Activated naive CD8-positive, alpha-beta T cell treated with anti-CD3 and anti-CD28 coated beads, Interleukin-2, amount 10 ng/mL, durations not matched to agents 7 days and 5 days (primary cell): ENCODE results near the gene TAGLN3. TPM values are rescaled to one million over a fixed set of nuclear protein-coding genes. Genes with fewer than 3 reads are reported as not detected.

ENCODE experiments used
- ATAC-seq: fragments of 150-1000 bp; cut with Tn5 transposase; one replicate; pipeline ENCODE4 v1.10.0; 2021; ENCODE audit warnings: low read depth, moderate library complexity
- POLR2A ChIA-PET: fragments of 350-600 bp; sonication (Branson Sonifier 250); formaldehyde crosslinking; loops from one replicate; lab custom pipeline; 2021; ENCODE audit warnings: antibody characterized with exemption; lab: Charles Lee
- DNase-seq: peaks from one replicate; pipeline ENCODE4 v3.0.0; 2021
- H3K27ac Mint-ChIP-seq: one replicate; pipeline ENCODE4 v1.8.0; 2022; ENCODE audit warnings: mild to moderate bottlenecking, mixed read lengths
- H3K27me3 Mint-ChIP-seq: one replicate; pipeline ENCODE4 v1.8.0; 2022; ENCODE audit warnings: mild to moderate bottlenecking, moderate library complexity, mixed read lengths
- H3K36me3 Mint-ChIP-seq: one replicate; pipeline ENCODE4 v1.8.0; 2021; ENCODE audit warnings: mild to moderate bottlenecking, mixed read lengths
- H3K4me1 Mint-ChIP-seq: one replicate; pipeline ENCODE4 v1.8.0; 2021; ENCODE audit warnings: mixed read lengths
- H3K4me3 Mint-ChIP-seq: one replicate; pipeline ENCODE4 v1.8.0; 2022; ENCODE audit warnings: mild to moderate bottlenecking, moderate library complexity, mixed read lengths
- H3K9me3 Mint-ChIP-seq: one replicate; pipeline ENCODE4 v1.8.0; 2021; ENCODE audit warnings: mixed read lengths
- total RNA-seq, 2 experiments: library from RNA; stranded (reverse); gene quantifications; one replicate each; pipeline ENCODE4 v1.2.3, GENCODE V29; 2021

The TAGLN3 gene
- total RNA-seq, 2 experiments from 2014 or later = not detected

DNA sequence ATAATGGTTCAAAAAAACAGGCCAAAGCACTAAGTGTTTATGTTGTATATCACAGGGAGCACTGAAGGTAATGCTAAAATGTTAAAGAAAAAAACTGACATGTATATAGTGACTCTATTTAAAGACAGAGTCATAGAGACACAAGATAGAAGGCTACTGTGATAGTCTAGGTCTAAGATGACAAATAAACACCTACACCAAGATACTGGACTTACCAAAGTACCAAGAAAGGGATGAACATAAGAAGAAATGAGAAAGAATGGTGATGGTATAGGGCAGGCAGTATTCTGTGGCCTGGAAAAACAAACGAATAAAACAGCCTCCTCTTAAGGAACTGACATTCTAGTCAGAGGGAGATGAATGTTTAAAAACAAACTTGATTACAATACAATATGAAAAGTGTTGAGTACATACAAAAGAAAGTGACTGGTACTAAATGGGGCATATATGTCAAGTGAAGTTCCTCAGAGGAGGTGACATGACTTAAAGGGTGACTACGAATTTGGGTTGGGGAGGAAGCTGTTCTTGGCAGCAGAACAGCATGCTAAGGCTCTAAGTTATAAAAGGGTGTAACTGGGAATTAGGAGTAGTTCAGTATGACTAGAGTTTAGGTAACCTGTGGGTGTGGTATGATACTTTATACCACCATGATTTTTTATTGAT lies 14.0 kb upstream of the TAGLN3 start:
- Mint-ChIP-seq H3K4me1 (peaks cover 40% of the 10 kb centered on the region), H3K9me3 (no peaks in the 10 kb centered on the region), H3K27me3 (no peaks in the 10 kb centered on the region), H3K36me3 (peaks cover 35% of the 10 kb centered on the region), H3K27ac (no peak overlapping the region), H3K4me3 (no peak overlapping the region)
- DNase-seq (no peak), ATAC-seq (no peak)
- POLR2A ChIA-PET = no interaction called here

GRCh38 chr3:111986800-111987199 lies 11.9 kb upstream of the TAGLN3 start:
- ATAC-seq (no peak), DNase-seq (no peak)
- no peak overlapping the region for H3K4me3 Mint-ChIP-seq
- H3K27me3 Mint-ChIP-seq = no peaks in the 10 kb centered on the region
- H3K9me3 Mint-ChIP-seq = no peaks in the 10 kb centered on the region
- POLR2A ChIA-PET = no interaction called here
- H3K36me3 Mint-ChIP-seq = peaks cover 32% of the 10 kb centered on the region
- H3K4me1 Mint-ChIP-seq = peaks cover 23% of the 10 kb centered on the region
- H3K27ac Mint-ChIP-seq = no peak overlapping the region

- ATAC-seq (peak; percentile 81), DNase-seq (no peak)
- POLR2A ChIA-PET = interaction anchor here (1.0 to 1.3 kb wide), 3 partner anchors 10 to 24 kb away, joined by 3 to 9 read pairs (median 3); partner anchors contain the start of gene ABHD10
- H3K27ac Mint-ChIP-seq = no peak overlapping the region
- H3K4me1 Mint-ChIP-seq = peaks cover 18% of the 10 kb centered on the region
- H3K36me3 Mint-ChIP-seq = peaks cover 35% of the 10 kb centered on the region
- H3K9me3 Mint-ChIP-seq = no peaks in the 10 kb centered on the region
- H3K4me3 Mint-ChIP-seq = no peak overlapping the region
- H3K27me3 Mint-ChIP-seq = no peaks in the 10 kb centered on the region
These were observed 9.6 kb upstream of the TAGLN3 start for GRCh38 chr3:111989061-111989678.

- H3K27me3 Mint-ChIP-seq = no peaks in the 10 kb centered on the region
- H3K9me3 Mint-ChIP-seq = no peaks in the 10 kb centered on the region
- no peak for DNase-seq
- no peak overlapping the region for H3K4me3 Mint-ChIP-seq
- H3K4me1 Mint-ChIP-seq = peaks cover 2% of the 10 kb centered on the region
- POLR2A ChIA-PET = interaction anchor here (1.0 kb wide), 1 partner anchor 14 kb away, joined by 5 read pairs; the partner anchor contains the start of gene ABHD10
- ATAC-seq = no peak
- no peak overlapping the region for H3K27ac Mint-ChIP-seq
- peaks cover 21% of the 10 kb centered on the region for H3K36me3 Mint-ChIP-seq
These were observed 5.7 kb upstream of the TAGLN3 start for GRCh38 chr3:111993038-111993437.

- Mint-ChIP-seq H3K27ac (no peak overlapping the region), H3K4me1 (peaks cover 27% of the 10 kb centered on the region), H3K27me3 (no peaks in the 10 kb centered on the region), H3K36me3 (peaks cover 4% of the 10 kb centered on the region), H3K9me3 (no peaks in the 10 kb centered on the region), H3K4me3 (peak overlapping the region; percentile 74)
- DNase-seq = no peak
- ATAC-seq = no peak
- POLR2A ChIA-PET = interaction anchor here (0.7 kb wide), 1 partner anchor 20 kb away, joined by 3 read pairs; no protein-coding TSS in a partner anchor
These were observed 982 bp downstream of the TAGLN3 start for GRCh38 chr3:111999484-112000324.

- Mint-ChIP-seq H3K27ac (no peak overlapping the region), H3K4me1 (peaks cover 29% of the 10 kb centered on the region), H3K36me3 (no peaks in the 10 kb centered on the region), H3K9me3 (no peaks in the 10 kb centered on the region), H3K4me3 (no peak overlapping the region), H3K27me3 (no peaks in the 10 kb centered on the region)
- DNase-seq (no peak), ATAC-seq (no peak)
- POLR2A ChIA-PET = no interaction called here
These were observed 1.6 kb downstream of the TAGLN3 start for GRCh38 chr3:112000367-112000771.

DNA sequence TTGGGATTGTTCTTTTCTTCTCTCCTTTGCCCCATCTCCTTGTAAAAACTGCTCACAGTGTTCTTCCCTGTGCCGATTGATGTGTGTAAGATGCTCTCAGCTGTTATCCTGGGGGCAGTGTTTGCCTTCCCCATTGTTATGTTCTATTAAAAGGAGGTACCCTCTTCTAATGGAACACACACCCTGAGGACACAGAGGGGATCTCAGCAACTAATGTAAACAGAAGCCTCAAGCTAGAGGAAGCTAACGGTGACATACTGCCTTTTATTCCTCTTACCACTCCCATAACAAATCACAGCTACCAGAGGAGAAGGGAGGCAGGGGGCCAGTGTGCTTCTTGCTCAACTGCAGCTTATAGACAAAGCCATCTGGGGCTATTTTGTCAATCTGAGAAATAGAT lies 2.2 kb downstream of the TAGLN3 start:
- no peak for DNase-seq
- no peaks in the 10 kb centered on the region for H3K27me3 Mint-ChIP-seq
- POLR2A ChIA-PET = no interaction called here

DNA sequence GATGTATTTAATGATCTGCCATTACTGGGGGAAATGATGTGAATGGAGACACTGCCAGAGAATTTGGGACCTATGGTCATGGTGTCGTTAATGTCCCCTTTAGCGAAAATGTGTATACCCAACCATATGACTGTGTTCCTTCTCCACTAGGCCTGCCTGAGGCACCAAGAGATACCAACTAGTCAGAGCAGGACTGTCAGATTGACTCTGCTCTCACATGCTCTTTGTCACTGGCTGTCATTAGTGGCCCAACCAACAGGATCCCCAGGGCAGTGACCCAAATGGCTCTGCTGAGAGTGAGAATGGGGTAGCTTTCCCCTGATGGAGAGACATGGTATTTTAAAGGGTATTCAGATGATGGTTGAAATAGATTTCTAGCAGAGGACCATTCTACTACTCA lies 2.8 kb downstream of the TAGLN3 start:
- no peaks in the 10 kb centered on the region for H3K9me3 Mint-ChIP-seq
- ATAC-seq (no peak), DNase-seq (no peak)
- no peak overlapping the region for H3K4me3 Mint-ChIP-seq
- POLR2A ChIA-PET = interaction anchor here (1.7 kb wide), 1 partner anchor 23 kb away, joined by 6 read pairs; the partner anchor contains the start of gene ABHD10
- peaks cover 29% of the 10 kb centered on the region for H3K4me1 Mint-ChIP-seq
- no peaks in the 10 kb centered on the region for H3K27me3 Mint-ChIP-seq
- H3K36me3 Mint-ChIP-seq = no peaks in the 10 kb centered on the region
- H3K27ac Mint-ChIP-seq = no peak overlapping the region

More for the DNA sequence above, 2.2 kb downstream of the TAGLN3 start:
- no peak overlapping the region for H3K4me3 Mint-ChIP-seq
- no peaks in the 10 kb centered on the region for H3K36me3 Mint-ChIP-seq
- H3K4me1 Mint-ChIP-seq = peaks cover 29% of the 10 kb centered on the region
- H3K9me3 Mint-ChIP-seq = no peaks in the 10 kb centered on the region
- no peak for ATAC-seq
- H3K27ac Mint-ChIP-seq = no peak overlapping the region

GRCh38 chr3:112002096-112002971 lies 3.6 kb downstream of the TAGLN3 start:
- DNase-seq (no peak), ATAC-seq (peak; percentile 41)
- H3K27ac Mint-ChIP-seq = no peak overlapping the region
- H3K4me3 Mint-ChIP-seq = peak overlapping the region; percentile 13
- no peaks in the 10 kb centered on the region for H3K9me3 Mint-ChIP-seq
- H3K36me3 Mint-ChIP-seq = no peaks in the 10 kb centered on the region
- no peaks in the 10 kb centered on the region for H3K27me3 Mint-ChIP-seq
- POLR2A ChIA-PET = interaction anchor here (1.0 to 1.7 kb wide), 2 partner anchors 13 to 23 kb away, joined by 3 to 6 read pairs; partner anchors contain the start of gene ABHD10
- H3K4me1 Mint-ChIP-seq = peaks cover 29% of the 10 kb centered on the region

- H3K27ac Mint-ChIP-seq = no peak overlapping the region
- POLR2A ChIA-PET = interaction anchor here (1.5 to 1.7 kb wide), 2 partner anchors 9 to 25 kb away, joined by 5 to 6 read pairs; partner anchors contain the start of gene ABHD10
- no peak for DNase-seq
- no peak for ATAC-seq
- H3K4me3 Mint-ChIP-seq = no peak overlapping the region
- no peaks in the 10 kb centered on the region for H3K9me3 Mint-ChIP-seq
- peaks cover 27% of the 10 kb centered on the region for H3K4me1 Mint-ChIP-seq
- H3K36me3 Mint-ChIP-seq = no peaks in the 10 kb centered on the region
- no peaks in the 10 kb centered on the region for H3K27me3 Mint-ChIP-seq
These were observed 4.8 kb downstream of the TAGLN3 start for GRCh38 chr3:112003321-112004080.

DNA sequence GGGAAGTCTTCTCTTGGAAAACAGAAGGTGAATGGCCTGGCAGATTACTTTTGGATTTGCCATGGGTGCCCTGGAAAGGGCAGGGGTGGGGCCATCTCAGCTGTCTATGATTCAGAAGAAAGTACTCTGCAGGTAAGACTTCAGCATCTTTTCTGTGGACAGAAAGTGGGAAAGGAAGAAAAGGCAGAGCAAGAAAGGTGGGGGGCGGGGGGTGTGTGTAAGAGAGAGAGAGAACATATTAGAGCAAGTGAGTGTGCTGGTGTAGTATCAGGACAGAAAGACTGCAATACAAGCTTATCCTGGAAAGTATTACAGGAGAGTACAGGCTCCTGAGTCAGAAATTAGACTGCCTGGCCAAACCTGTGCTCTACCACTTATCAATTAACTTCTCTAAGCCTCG lies 5.5 kb downstream of the TAGLN3 start:
- no peaks in the 10 kb centered on the region for H3K27me3 Mint-ChIP-seq
- POLR2A ChIA-PET = interaction anchor here (1.5 kb wide), 1 partner anchor 9 kb away, joined by 5 read pairs; no protein-coding TSS in a partner anchor
- H3K36me3 Mint-ChIP-seq = no peaks in the 10 kb centered on the region
- no peak overlapping the region for H3K4me3 Mint-ChIP-seq
- H3K4me1 Mint-ChIP-seq = peaks cover 23% of the 10 kb centered on the region
- DNase-seq (no peak), ATAC-seq (no peak)
- no peaks in the 10 kb centered on the region for H3K9me3 Mint-ChIP-seq
- H3K27ac Mint-ChIP-seq = no peak overlapping the region

DNA sequence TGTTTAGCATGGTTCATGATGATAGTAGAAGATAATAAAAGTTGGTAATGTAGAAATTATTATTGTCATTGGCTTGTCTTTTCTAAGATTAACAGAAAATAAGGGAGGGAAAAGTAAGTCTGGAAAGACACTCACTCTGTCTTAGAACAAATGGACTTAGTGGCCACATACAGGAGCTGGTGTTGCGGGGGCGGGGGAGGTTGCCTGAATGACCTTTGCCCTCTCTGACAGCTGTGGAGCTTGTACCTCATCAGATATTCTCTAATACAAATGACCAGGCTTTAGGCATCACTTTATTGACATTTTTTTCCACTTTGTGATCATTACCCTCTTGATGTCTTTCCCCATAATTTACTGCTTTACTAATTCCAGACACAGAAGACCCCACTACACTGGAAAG lies 5.9 kb downstream of the TAGLN3 start:
- ATAC-seq (no peak), DNase-seq (no peak)
- Mint-ChIP-seq H3K4me1 (peaks cover 22% of the 10 kb centered on the region), H3K27me3 (no peaks in the 10 kb centered on the region), H3K27ac (no peak overlapping the region), H3K4me3 (no peak overlapping the region), H3K36me3 (no peaks in the 10 kb centered on the region), H3K9me3 (no peaks in the 10 kb centered on the region)
- POLR2A ChIA-PET = no interaction called here
